Endothelial cell (in vitro differentiated cells): Measurements from ENCODE around the gene ZCCHC10. TPM values are rescaled to one million over a fixed set of nuclear protein-coding genes. Genes with fewer than 3 reads are reported as not detected.

Experiments used
- DNase-seq: peaks from one replicate; pipeline ENCODE4 v3.0.0; 2021; ENCODE audit warnings: low spot score
- H3K27ac Mint-ChIP-seq: one replicate; pipeline ENCODE4 v1.8.0; 2021; ENCODE audit warnings: mixed read lengths, inconsistent platforms; ENCODE audit not compliant: unreplicated experiment
- H3K27me3 Mint-ChIP-seq: one replicate; pipeline ENCODE4 v1.8.0; 2021; ENCODE audit warnings: mild to moderate bottlenecking, moderate library complexity, mixed read lengths, inconsistent platforms; ENCODE audit not compliant: unreplicated experiment
- H3K36me3 Mint-ChIP-seq: one replicate; pipeline ENCODE4 v1.8.0; 2021; ENCODE audit warnings: mild to moderate bottlenecking, low read depth, mixed read lengths, inconsistent platforms; ENCODE audit not compliant: unreplicated experiment
- H3K4me1 Mint-ChIP-seq: one replicate; pipeline ENCODE4 v1.8.0; 2021; ENCODE audit warnings: mild to moderate bottlenecking, mixed read lengths, inconsistent platforms; ENCODE audit not compliant: unreplicated experiment
- H3K4me3 Mint-ChIP-seq: one replicate; pipeline ENCODE4 v1.8.0; 2021; ENCODE audit warnings: mild to moderate bottlenecking, mixed read lengths, inconsistent platforms; ENCODE audit not compliant: unreplicated experiment
- H3K9me3 Mint-ChIP-seq: one replicate; pipeline ENCODE4 v1.8.0; 2021; ENCODE audit warnings: mixed read lengths, inconsistent platforms; ENCODE audit not compliant: unreplicated experiment
- total RNA-seq: library from RNA; stranded (reverse); fragmentation: NEBNext Ultra II Directional; extraction: Animal tissue kit (Norgen Biotek cat#: 25700); gene quantifications from one replicate; pipeline ENCODE4 v1.2.1, GENCODE V29; 2021; ENCODE audit not compliant: unreplicated experiment
- TF ChIP-seq, protein P1 (sequence below): fragments of 200-600 bp; sonication (generic); IDR thresholded peaks from one replicate; pipeline ENCODE4 v1.5.0; 2021; ENCODE audit warnings: antibody characterized with exemption; ENCODE audit not compliant: unreplicated experiment

The ZCCHC10 gene
- total RNA-seq, 1 donor from 2014 or later, result 33.0 TPM

- Mint-ChIP-seq H3K36me3 (peaks cover 4% of the 10 kb centered on the region), H3K4me3 (peak overlapping the region; percentile 68), H3K4me1 (peaks cover 29% of the 10 kb centered on the region), H3K27ac (peak overlapping the region; percentile 90), H3K27me3 (peaks cover 3% of the 10 kb centered on the region), H3K9me3 (no peaks in the 10 kb centered on the region)
- TF ChIP-seq, protein P1, sequence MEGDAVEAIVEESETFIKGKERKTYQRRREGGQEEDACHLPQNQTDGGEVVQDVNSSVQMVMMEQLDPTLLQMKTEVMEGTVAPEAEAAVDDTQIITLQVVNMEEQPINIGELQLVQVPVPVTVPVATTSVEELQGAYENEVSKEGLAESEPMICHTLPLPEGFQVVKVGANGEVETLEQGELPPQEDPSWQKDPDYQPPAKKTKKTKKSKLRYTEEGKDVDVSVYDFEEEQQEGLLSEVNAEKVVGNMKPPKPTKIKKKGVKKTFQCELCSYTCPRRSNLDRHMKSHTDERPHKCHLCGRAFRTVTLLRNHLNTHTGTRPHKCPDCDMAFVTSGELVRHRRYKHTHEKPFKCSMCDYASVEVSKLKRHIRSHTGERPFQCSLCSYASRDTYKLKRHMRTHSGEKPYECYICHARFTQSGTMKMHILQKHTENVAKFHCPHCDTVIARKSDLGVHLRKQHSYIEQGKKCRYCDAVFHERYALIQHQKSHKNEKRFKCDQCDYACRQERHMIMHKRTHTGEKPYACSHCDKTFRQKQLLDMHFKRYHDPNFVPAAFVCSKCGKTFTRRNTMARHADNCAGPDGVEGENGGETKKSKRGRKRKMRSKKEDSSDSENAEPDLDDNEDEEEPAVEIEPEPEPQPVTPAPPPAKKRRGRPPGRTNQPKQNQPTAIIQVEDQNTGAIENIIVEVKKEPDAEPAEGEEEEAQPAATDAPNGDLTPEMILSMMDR, result no peak
- no peak for DNase-seq
Measured at GRCh38 chr5:133054697-133055471, 28.5 kb upstream of the ZCCHC10 start.

DNA sequence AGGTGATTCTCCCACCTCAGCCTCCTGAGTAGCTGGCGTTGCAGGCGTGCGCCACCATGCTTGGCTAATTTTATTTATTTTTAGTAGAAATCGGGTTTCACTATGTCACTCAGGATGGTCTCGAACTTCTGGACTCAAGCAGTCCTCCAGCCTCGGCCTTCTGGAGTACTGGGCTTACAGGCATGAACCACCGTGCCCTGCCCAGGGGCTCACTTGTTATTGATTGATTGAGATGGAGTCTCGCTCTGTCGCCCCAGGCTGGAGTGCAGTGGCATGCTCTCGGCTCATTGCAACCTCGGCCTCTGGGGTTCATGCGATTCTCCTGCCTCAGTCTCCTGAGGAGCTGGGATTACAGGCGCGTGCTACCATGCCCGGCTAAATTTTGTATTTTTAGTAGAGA lies 27.1 kb upstream of the ZCCHC10 start:
- TF ChIP-seq, protein P1, result no peak
- Mint-ChIP-seq H3K27ac (no peak overlapping the region), H3K9me3 (no peaks in the 10 kb centered on the region), H3K4me1 (peaks cover 34% of the 10 kb centered on the region), H3K27me3 (peaks cover 3% of the 10 kb centered on the region), H3K4me3 (peak overlapping the region; percentile 89), H3K36me3 (peaks cover 4% of the 10 kb centered on the region)
- DNase-seq, result no peak

DNA sequence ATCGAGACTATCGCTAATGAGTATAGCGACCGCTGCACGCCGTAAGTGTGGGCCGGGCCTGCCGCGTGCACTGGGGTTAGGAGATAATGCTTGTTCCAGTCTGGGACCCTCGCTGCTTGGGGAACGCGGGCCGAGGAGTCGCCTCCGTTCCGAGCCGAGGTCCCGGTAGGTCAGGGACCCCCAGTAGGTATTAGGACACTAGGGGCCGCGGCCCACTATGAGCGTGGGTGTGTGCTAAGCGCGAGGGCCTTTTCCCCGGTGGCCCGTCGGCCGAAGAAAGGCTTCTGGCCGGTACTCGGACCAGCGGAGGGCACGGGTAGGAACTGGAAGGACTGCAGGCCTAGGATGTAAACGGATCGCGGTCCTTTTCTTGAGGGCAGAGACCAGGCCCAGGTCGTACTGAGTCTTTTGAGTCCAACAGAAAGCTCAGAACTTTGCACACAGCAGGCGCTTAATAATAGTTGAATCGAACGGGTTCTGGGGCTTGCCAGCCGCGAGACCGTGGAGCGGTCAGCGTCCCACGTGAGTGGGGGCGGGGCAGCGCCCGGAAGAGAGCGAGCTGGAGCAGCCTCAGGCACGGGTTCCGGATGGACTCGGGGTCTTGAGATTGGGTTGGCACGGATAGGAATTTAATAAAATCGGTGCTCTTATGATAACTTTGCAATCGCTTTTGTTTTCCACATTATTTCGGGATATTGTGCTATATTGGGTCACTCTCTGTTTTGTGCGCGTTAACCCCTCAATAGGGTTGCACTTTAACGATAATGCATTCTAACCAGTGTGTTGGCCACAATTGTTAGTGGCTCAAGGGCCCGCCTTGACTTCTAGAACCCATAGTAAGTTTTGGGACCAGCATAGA lies 26.2 kb upstream of the ZCCHC10 start:
- peaks cover 4% of the 10 kb centered on the region for H3K36me3 Mint-ChIP-seq
- peaks cover 2% of the 10 kb centered on the region for H3K27me3 Mint-ChIP-seq
- DNase-seq, result peak; percentile 71
- TF ChIP-seq, protein P1, result no peak
- peaks cover 31% of the 10 kb centered on the region for H3K4me1 Mint-ChIP-seq
- no peaks in the 10 kb centered on the region for H3K9me3 Mint-ChIP-seq
- peak overlapping the region; percentile 93 for H3K27ac Mint-ChIP-seq
- H3K4me3 Mint-ChIP-seq, result peak overlapping the region; percentile 89

DNA sequence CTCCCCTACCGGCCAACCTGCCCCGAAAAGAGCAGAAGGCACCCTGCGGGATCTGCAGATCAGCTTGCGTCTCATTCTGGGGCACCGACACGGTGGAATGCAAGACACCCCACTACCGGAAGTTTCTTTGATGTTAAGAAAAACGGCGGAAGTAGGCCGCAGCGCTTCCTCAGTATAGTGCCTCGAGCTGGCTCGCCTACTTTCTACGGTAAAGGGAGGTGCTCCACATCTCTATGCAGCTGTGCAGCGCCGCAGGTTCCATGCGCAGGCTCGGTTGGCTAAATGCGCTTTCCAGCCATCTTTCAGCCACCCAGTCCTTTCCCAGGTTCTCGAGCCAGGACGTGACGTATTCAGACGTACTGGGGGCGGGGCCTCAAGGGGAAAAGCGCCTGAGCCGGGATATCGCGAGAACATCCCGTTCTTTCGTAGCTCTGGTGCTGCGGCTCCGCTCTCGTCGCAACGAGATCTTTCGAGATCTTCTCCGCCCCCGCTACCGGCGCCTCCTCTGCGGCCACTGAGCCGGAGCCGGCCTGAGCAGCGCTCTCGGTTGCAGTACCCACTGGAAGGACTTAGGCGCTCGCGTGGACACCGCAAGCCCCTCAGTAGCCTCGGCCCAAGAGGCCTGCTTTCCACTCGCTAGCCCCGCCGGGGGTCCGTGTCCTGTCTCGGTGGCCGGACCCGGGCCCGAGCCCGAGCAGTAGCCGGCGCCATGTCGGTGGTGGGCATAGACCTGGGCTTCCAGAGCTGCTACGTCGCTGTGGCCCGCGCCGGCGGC lies 25.4 kb upstream of the ZCCHC10 start, which contains the start of gene HSPA4:
Gene HSPA4 (plus strand): TSS at position 472 of the 775 bp plus-strand sequence. CDS start 238 bp downstream, at position 710.
- H3K4me3 Mint-ChIP-seq, result peak within 1 kb of the TSS; percentile 89
- peaks cover 4% of the 10 kb centered on the region for H3K36me3 Mint-ChIP-seq
- peaks cover 31% of the 10 kb centered on the region for H3K4me1 Mint-ChIP-seq
- no peaks in the 10 kb centered on the region for H3K9me3 Mint-ChIP-seq
- H3K27ac Mint-ChIP-seq, result peak within 1 kb of the TSS; percentile 97
- peak; percentile 95 for DNase-seq
- peaks cover 2% of the 10 kb centered on the region for H3K27me3 Mint-ChIP-seq
- TF ChIP-seq, protein P1, result no peak
